Liver (tissue), 9 donors: Measurements from ENCODE around the gene OAS2. TPM values are rescaled to one million over a fixed set of nuclear protein-coding genes. Genes with fewer than 3 reads are reported as not detected.

ENCODE experiments used
- DNase-seq: peaks from one replicate; pipeline ENCODE4 v3.0.0-alpha.2; 2017; ENCODE audit warnings: low spot score
- H3K27ac ChIP-seq, 2 donors: one replicate each; pipeline ENCODE4 v1.7.0; 2013; ENCODE audit warnings: inconsistent platforms in 2 of 2, low read length in 2 of 2, control low read depth in 1 of 2, low read depth in 1 of 2, mild to moderate bottlenecking in 1 of 2
- H3K27me3 ChIP-seq, 4 donors: one replicate each; pipeline versions ENCODE4 v1.6.1 to v1.7.0; 2013; ENCODE audit warnings: low read length in 3 of 4, inconsistent platforms in 1 of 4, mild to moderate bottlenecking in 1 of 4, moderate library complexity in 1 of 4; ENCODE audit not compliant: control insufficient read depth in 4 of 4, insufficient read depth in 4 of 4
- H3K36me3 ChIP-seq, 4 donors: one replicate each; pipeline versions ENCODE4 v1.6.1 to v1.7.0; 2013; ENCODE audit warnings: low read length in 3 of 4, mild to moderate bottlenecking in 3 of 4, low read depth in 1 of 4, moderate library complexity in 1 of 4; ENCODE audit not compliant: control insufficient read depth in 4 of 4, insufficient read depth in 3 of 4
- H3K4me1 ChIP-seq, 4 donors: one replicate each; pipeline versions ENCODE4 v1.6.1 to v1.7.0; 2013; ENCODE audit warnings: low read length in 3 of 4, mild to moderate bottlenecking in 3 of 4, moderate library complexity in 1 of 4; ENCODE audit not compliant: control insufficient read depth in 4 of 4, insufficient read depth in 4 of 4
- H3K4me3 ChIP-seq, 3 donors: one replicate each; pipeline versions ENCODE4 v1.6.1 to v1.7.0; 2013; ENCODE audit warnings: low read length in 3 of 3, control low read depth in 1 of 3, low read depth in 1 of 3, mild to moderate bottlenecking in 1 of 3
- H3K9ac ChIP-seq, 2 donors: one replicate each; pipeline ENCODE4 v1.7.0; 2013; ENCODE audit warnings: low read length in 2 of 2, mild to moderate bottlenecking in 2 of 2, moderate library complexity in 2 of 2, control low read depth in 1 of 2, low read depth in 1 of 2
- H3K9me3 ChIP-seq, 4 donors: one replicate each; pipeline versions ENCODE4 v1.6.1 to v1.7.0; 2013; ENCODE audit warnings: low read length in 3 of 4; ENCODE audit not compliant: control insufficient read depth in 4 of 4
- EGR1 ChIP-seq, 2 donors: IDR thresholded peaks; 2 replicates each; pipeline ENCODE4 v1.6.1; 2016 to 2018; ENCODE audit warnings: antibody characterized with exemption in 2 of 2, low read depth in 2 of 2
- FOXA1 ChIP-seq: IDR thresholded peaks from 2 replicates; pipeline ENCODE4 v1.6.1; 2016; ENCODE audit warnings: antibody characterized with exemption
- FOXA2 ChIP-seq: IDR thresholded peaks from 2 replicates; pipeline ENCODE4 v1.6.1; 2016; ENCODE audit warnings: antibody characterized with exemption
- GABPA ChIP-seq, 2 donors: IDR thresholded peaks in 1 of 2; conservative IDR thresholded peaks in 1 of 2; 2 replicates each; pipeline ENCODE4 v1.6.1; 2016; ENCODE audit warnings: antibody characterized with exemption in 2 of 2, mild to moderate bottlenecking in 1 of 2, moderate library complexity in 1 of 2
- HNF4A ChIP-seq, 2 donors: conservative IDR thresholded peaks; 2 replicates each; pipeline ENCODE4 v1.6.1; 2016; ENCODE audit warnings: antibody characterized with exemption in 2 of 2, mild to moderate bottlenecking in 2 of 2
- HNF4G ChIP-seq: IDR thresholded peaks from 2 replicates; pipeline ENCODE4 v1.6.1; 2016; ENCODE audit warnings: antibody characterized with exemption
- JUND ChIP-seq, 2 donors: IDR thresholded peaks; 2 replicates each; pipeline ENCODE4 v1.6.1; 2016; ENCODE audit warnings: antibody characterized with exemption in 2 of 2
- RAD21 ChIP-seq, 2 donors: IDR thresholded peaks; 2 replicates each; pipeline ENCODE4 v1.6.1; 2016; ENCODE audit warnings: antibody characterized with exemption in 2 of 2, mild to moderate bottlenecking in 2 of 2
- RXRA ChIP-seq, 2 donors: IDR thresholded peaks; 2 replicates each; pipeline ENCODE4 v1.6.1; 2017 to 2018; ENCODE audit warnings: antibody characterized with exemption in 2 of 2, mild to moderate bottlenecking in 1 of 2
- TAF1 ChIP-seq: conservative IDR thresholded peaks from 2 replicates; pipeline ENCODE4 v1.6.1; 2016; ENCODE audit warnings: antibody characterized with exemption, mild to moderate bottlenecking
- YY1 ChIP-seq: IDR thresholded peaks from 2 replicates; pipeline ENCODE4 v1.6.1; 2016; ENCODE audit warnings: antibody characterized with exemption, mild to moderate bottlenecking
- WGBS: extraction: QIAGEN DNeasy Blood & Tissue Kit; methylation state at CpG from one replicate; pipeline ENCODE4 v1.1.7; 2013; 5-methylcytosine and 5-hydroxymethylcytosine counted together
- polyA plus RNA-seq, 2 donors: library from polyadenylated mRNA; stranded (reverse) in 1 of 2; unstranded in 1 of 2; fragments of 200-250 nt in 1 of 2; fragments of >200 nt in 1 of 2; fragmentation: Nextera tagmentation in 1 of 2; extraction: Ambion mirVana in 1 of 2; gene quantifications; one replicate each; pipeline versions ENCODE4 v1.2.1 to v1.2.3, GENCODE V29; 2013 to 2015
- total RNA-seq, 2 donors: library from RNA; depleted of rRNA; stranded (reverse); fragments of >200 nt; gene quantifications; one replicate each; pipeline ENCODE4 v1.2.3, GENCODE V29; 2014
- TF ChIP-seq, protein P1 (sequence below): IDR thresholded peaks from 2 replicates; pipeline ENCODE4 v1.6.1; 2016; ENCODE audit warnings: antibody characterized with exemption
- TF ChIP-seq, protein P2 (sequence below): fragments of 150-350 bp; IDR thresholded peaks from 2 replicates; pipeline ENCODE4 v1.5.1; 2017; ENCODE audit warnings: improper control_type of control experiment, low read depth, low read length; ENCODE audit not compliant: missing input control
- TF ChIP-seq, protein P3 (sequence below): IDR thresholded peaks from 2 replicates; pipeline ENCODE4 v1.6.1; 2016; ENCODE audit warnings: antibody characterized with exemption
- TF ChIP-seq, protein P4 (sequence below): IDR thresholded peaks from 2 replicates; pipeline ENCODE4 v1.6.1; 2016; ENCODE audit warnings: antibody characterized with exemption
- donor health status: healthy.
- donor health status: healthy.
- donor health status: healthy.
- donor health status: healthy.
- donor health status: healthy.

Gene OAS2
- total and polyA plus RNA-seq, 4 donors, result 3.3 to 9.4 (median 6.9) TPM

DNA sequence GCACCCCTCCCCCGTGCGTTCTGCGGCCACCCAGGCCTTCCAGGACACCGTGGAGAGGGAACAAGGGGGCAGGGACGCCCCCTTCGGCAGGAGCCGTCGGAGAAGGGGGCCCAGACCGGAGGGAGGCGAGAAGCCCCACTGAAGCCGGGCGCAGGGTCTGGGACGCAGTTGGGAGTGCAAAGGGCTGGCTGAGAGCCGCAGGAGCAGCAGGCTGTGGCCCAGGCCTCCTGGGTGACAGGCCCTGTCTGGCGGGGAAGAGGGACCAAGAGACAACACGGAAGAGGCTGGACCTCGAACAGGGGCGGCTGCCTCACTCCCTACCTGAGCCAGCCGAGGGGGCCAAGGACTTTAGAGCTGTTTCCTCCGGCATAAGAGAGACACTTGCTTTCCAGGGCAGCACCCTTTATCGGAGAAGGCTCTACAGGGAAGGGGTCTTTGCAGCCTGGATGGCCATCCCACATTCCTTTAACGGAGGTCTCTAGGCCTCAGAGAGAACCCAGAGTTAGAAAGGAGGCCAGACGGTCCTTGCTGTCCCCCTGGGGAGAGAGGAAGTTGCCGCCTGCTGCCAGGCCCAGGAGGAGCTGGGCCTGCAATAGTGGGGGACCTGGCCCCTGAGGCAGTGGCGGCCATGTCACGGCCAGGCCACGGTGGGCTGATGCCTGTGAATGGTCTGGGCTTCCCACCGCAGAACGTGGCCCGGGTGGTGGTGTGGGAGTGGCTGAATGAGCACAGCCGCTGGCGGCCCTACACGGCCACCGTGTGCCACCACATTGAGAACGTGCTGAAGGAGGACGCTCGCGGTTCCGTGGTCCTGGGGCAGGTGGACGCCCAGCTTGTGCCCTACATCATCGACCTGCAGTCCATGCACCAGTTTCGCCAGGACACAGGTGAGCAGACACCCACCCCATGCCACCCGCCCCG lies 79.5 kb downstream of the OAS2 start:
- WGBS, result 67% methylated on average over 44 of the region's 44 CpGs
- TF ChIP-seq FOXA2 (no peak), YY1 (no peak), GABPA (IDR thresholded peaks at IDR 0.05 in 1 of 2, conservative IDR thresholded peaks at IDR 0.05 in 1 of 2) (no peak), RXRA (IDR thresholded peaks at IDR 0.05) (no peak)
- TF ChIP-seq, protein P1, sequence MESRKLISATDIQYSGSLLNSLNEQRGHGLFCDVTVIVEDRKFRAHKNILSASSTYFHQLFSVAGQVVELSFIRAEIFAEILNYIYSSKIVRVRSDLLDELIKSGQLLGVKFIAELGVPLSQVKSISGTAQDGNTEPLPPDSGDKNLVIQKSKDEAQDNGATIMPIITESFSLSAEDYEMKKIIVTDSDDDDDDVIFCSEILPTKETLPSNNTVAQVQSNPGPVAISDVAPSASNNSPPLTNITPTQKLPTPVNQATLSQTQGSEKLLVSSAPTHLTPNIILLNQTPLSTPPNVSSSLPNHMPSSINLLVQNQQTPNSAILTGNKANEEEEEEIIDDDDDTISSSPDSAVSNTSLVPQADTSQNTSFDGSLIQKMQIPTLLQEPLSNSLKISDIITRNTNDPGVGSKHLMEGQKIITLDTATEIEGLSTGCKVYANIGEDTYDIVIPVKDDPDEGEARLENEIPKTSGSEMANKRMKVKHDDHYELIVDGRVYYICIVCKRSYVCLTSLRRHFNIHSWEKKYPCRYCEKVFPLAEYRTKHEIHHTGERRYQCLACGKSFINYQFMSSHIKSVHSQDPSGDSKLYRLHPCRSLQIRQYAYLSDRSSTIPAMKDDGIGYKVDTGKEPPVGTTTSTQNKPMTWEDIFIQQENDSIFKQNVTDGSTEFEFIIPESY, result no peak
- TF ChIP-seq, protein P2, sequence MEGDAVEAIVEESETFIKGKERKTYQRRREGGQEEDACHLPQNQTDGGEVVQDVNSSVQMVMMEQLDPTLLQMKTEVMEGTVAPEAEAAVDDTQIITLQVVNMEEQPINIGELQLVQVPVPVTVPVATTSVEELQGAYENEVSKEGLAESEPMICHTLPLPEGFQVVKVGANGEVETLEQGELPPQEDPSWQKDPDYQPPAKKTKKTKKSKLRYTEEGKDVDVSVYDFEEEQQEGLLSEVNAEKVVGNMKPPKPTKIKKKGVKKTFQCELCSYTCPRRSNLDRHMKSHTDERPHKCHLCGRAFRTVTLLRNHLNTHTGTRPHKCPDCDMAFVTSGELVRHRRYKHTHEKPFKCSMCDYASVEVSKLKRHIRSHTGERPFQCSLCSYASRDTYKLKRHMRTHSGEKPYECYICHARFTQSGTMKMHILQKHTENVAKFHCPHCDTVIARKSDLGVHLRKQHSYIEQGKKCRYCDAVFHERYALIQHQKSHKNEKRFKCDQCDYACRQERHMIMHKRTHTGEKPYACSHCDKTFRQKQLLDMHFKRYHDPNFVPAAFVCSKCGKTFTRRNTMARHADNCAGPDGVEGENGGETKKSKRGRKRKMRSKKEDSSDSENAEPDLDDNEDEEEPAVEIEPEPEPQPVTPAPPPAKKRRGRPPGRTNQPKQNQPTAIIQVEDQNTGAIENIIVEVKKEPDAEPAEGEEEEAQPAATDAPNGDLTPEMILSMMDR, result no peak
- TF ChIP-seq, protein P3, sequence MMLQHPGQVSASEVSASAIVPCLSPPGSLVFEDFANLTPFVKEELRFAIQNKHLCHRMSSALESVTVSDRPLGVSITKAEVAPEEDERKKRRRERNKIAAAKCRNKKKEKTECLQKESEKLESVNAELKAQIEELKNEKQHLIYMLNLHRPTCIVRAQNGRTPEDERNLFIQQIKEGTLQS, result no peak
- TF ChIP-seq, protein P4, sequence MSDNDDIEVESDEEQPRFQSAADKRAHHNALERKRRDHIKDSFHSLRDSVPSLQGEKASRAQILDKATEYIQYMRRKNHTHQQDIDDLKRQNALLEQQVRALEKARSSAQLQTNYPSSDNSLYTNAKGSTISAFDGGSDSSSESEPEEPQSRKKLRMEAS, result no peak
- no peak overlapping the region for H3K9ac ChIP-seq
- no peak for DNase-seq
- H3K4me3 ChIP-seq, result peak overlapping the region; percentile 33 to 74 (median 70)
- peak overlapping the region; percentile 11 to 75 for H3K27ac ChIP-seq
- H3K27me3 ChIP-seq, result no peaks in the 10 kb centered on the region
- no peaks in the 10 kb centered on the region for H3K9me3 ChIP-seq
- H3K36me3 ChIP-seq, result no peaks in the 10 kb centered on the region
- H3K4me1 ChIP-seq, result peaks cover 4 to 26% (median 14%) of the 10 kb centered on the region in 4 donors

DNA sequence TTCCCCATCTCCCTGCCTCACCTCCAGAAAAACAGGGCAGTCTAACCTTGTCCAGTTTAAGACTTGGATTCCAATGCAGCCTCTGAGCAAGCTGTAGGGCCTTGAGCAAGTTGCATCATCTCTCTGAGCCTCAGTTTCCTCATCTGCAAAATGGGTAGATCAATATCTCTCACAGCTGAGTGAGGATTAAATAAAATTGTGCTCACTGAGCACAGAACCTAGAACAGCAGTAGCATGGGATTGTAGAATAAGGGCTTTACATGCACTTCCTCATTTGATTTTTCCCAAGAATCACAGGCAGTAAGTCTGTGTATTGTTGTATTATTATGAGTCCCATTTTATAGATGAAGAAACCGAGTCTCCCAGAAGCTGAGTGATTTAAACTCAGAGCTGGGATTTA lies 80.2 kb downstream of the OAS2 start:
- TF ChIP-seq, protein P2, result no peak
- TF ChIP-seq TAF1 (no peak), FOXA1 (no peak), GABPA (IDR thresholded peaks at IDR 0.05 in 1 of 2, conservative IDR thresholded peaks at IDR 0.05 in 1 of 2) (no peak), EGR1 (IDR thresholded peaks at IDR 0.05; ENCODE audit: low read depth in 2 of 2) (no peak), HNF4A (conservative IDR thresholded peaks at IDR 0.05) (no peak), RXRA (IDR thresholded peaks at IDR 0.05) (no peak), HNF4G (no peak), RAD21 (IDR thresholded peaks at IDR 0.05) (no peak), JUND (IDR thresholded peaks at IDR 0.05) (no peak), FOXA2 (no peak)
- TF ChIP-seq, protein P1, result no peak
- TF ChIP-seq, protein P3, result no peak
- H3K9me3 ChIP-seq, result no peaks in the 10 kb centered on the region
- H3K4me3 ChIP-seq, result no peak overlapping the region
- H3K9ac ChIP-seq, result no peak overlapping the region
- H3K4me1 ChIP-seq, result peaks cover 8 to 34% (median 20%) of the 10 kb centered on the region in 4 donors
- no peaks in the 10 kb centered on the region for H3K36me3 ChIP-seq
- H3K27ac ChIP-seq, result no peak overlapping the region
- no peak for DNase-seq
- H3K27me3 ChIP-seq, result no peaks in the 10 kb centered on the region
- WGBS, result 95% methylated on average over 1 of the region's 1 CpG
